Measurements from ENCODE around the gene UCP3. TPM values are rescaled to one million over a fixed set of nuclear protein-coding genes. Genes with fewer than 3 reads are reported as not detected.
"Not testable (repeated sequence)": the region's sequence is repeated elsewhere in the genome, so short reads cannot be mapped to it uniquely, and the experiment has no call there.

UCP3 gene
- total RNA-seq, 1 donor from 2014 or later: 1.8 TPM

GRCh38 chr11:73989156-73989555 is 19.7 kb downstream of the UCP3 start:
- Mint-ChIP-seq H3K4me1 (ENCODE audit: unreplicated experiment) (no peaks in the 10 kb centered on the region), H3K36me3 (ENCODE audit: unreplicated experiment) (no peaks in the 10 kb centered on the region), H3K27me3 (ENCODE audit: unreplicated experiment) (no peaks in the 10 kb centered on the region), H3K4me3 (ENCODE audit: unreplicated experiment) (no peak overlapping the region), H3K9me3 (ENCODE audit: unreplicated experiment) (no peaks in the 10 kb centered on the region), H3K27ac (ENCODE audit: unreplicated experiment) (no peak overlapping the region)
- no peak for DNase-seq (ENCODE audit: extremely low spot score, unreplicated experiment)
- TF ChIP-seq CTCF (IDR thresholded peaks at IDR 0.05): no peak

GRCh38 chr11:73988227-73988626 is 20.7 kb downstream of the UCP3 start:
- DNase-seq (ENCODE audit: extremely low spot score, unreplicated experiment): no peak
- TF ChIP-seq CTCF (IDR thresholded peaks at IDR 0.05): no peak
- Mint-ChIP-seq H3K27me3 (ENCODE audit: unreplicated experiment) (no peaks in the 10 kb centered on the region), H3K4me3 (ENCODE audit: unreplicated experiment) (no peak overlapping the region), H3K4me1 (ENCODE audit: unreplicated experiment) (peaks cover 7% of the 10 kb centered on the region), H3K36me3 (ENCODE audit: unreplicated experiment) (no peaks in the 10 kb centered on the region), H3K27ac (ENCODE audit: unreplicated experiment) (no peak overlapping the region), H3K9me3 (ENCODE audit: unreplicated experiment) (no peaks in the 10 kb centered on the region)

- H3K27me3 Mint-ChIP-seq (ENCODE audit: unreplicated experiment); H3K9me3 Mint-ChIP-seq (ENCODE audit: unreplicated experiment); DNase-seq (ENCODE audit: extremely low spot score, unreplicated experiment); H3K4me3 Mint-ChIP-seq (ENCODE audit: unreplicated experiment); H3K27ac Mint-ChIP-seq (ENCODE audit: unreplicated experiment); H3K36me3 Mint-ChIP-seq (ENCODE audit: unreplicated experiment): not testable (repeated sequence)
- H3K4me1 Mint-ChIP-seq (ENCODE audit: unreplicated experiment): peaks cover 30% of the 10 kb centered on the region
Observed at GRCh38 chr11:73985661-73986060, 23.2 kb downstream of the UCP3 start.

- Mint-ChIP-seq H3K27ac (ENCODE audit: unreplicated experiment) (peak overlapping the region; percentile 99), H3K4me1 (ENCODE audit: unreplicated experiment) (peaks cover 42% of the 10 kb centered on the region), H3K9me3 (ENCODE audit: unreplicated experiment) (no peaks in the 10 kb centered on the region), H3K36me3 (ENCODE audit: unreplicated experiment) (no peaks in the 10 kb centered on the region), H3K27me3 (ENCODE audit: unreplicated experiment) (no peaks in the 10 kb centered on the region), H3K4me3 (ENCODE audit: unreplicated experiment) (peak overlapping the region; percentile 93)
- DNase-seq (ENCODE audit: extremely low spot score, unreplicated experiment): no peak
- no peak for TF ChIP-seq CTCF (IDR thresholded peaks at IDR 0.05)
Observed at GRCh38 chr11:73983741-73984538, 24.9 kb downstream of the UCP3 start.

GRCh38 chr11:73982990-73983740 is 25.7 kb downstream of the UCP3 start:
- TF ChIP-seq CTCF (IDR thresholded peaks at IDR 0.05): no peak
- Mint-ChIP-seq H3K4me3 (ENCODE audit: unreplicated experiment) (peak overlapping the region; percentile 93), H3K4me1 (ENCODE audit: unreplicated experiment) (peaks cover 44% of the 10 kb centered on the region), H3K9me3 (ENCODE audit: unreplicated experiment) (no peaks in the 10 kb centered on the region), H3K27ac (ENCODE audit: unreplicated experiment) (peak overlapping the region; percentile 99), H3K27me3 (ENCODE audit: unreplicated experiment) (no peaks in the 10 kb centered on the region), H3K36me3 (ENCODE audit: unreplicated experiment) (peaks cover 2% of the 10 kb centered on the region)
- DNase-seq (ENCODE audit: extremely low spot score, unreplicated experiment): peak; percentile 94

Measured in osteocyte (in vitro differentiated cells).